ENCODE data around the gene HHIPL2. TPM values are rescaled to one million over a fixed set of nuclear protein-coding genes. Genes with fewer than 3 reads are reported as not detected.

HHIPL2 gene
- total RNA-seq, 2 experiments from 2014 or later = 0.22 to 0.77 TPM

DNA sequence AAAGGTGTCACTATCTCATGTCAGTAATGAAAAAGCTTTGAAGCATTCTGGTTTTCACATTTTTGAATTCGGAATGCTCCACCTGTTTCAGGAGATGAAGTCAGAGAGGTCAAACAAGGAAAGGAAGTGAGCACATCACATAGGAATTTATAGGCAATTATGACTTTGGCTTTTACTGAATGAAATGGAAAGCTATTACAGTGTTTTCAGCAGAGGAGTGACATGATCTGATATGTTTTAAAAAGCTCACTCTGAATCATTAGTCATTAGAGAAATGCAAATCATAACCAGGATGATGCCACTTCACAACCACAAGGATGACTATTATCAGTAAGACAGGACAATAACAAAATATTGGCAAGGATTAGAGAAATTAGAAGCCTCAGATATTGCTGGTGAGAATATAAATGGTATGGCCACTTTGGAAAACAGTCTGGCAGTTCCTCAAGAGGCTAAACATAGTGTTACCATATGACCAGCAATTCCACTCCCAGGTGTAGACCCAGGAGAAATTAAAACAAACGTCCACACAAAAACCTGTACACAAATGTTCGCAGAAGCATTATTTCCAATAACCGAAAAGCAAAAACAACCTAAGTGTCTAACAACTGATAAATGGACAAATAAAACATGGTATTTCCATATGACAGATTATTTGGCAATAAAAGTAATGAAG, 34.3 kb upstream of the HHIPL2 start:
- DNase-seq = no peak
- POLR2A ChIA-PET = no interaction called here
- CTCF ChIA-PET = no interaction called here
- Histone ChIP-seq H3K36me3 (ENCODE audit: insufficient read depth, low read length) (peaks cover 26% of the 10 kb centered on the region), H3K4me3 (ENCODE audit: low read length) (no peak overlapping the region), H3K9me3 (ENCODE audit: control insufficient read depth in 1 of 2, insufficient read depth in 1 of 2, low read length in 2 of 2) (no peaks in the 10 kb centered on the region), H3K27ac (ENCODE audit: low read depth in 1 of 2, low read length in 2 of 2) (no peak overlapping the region), H3K4me1 (ENCODE audit: insufficient read depth, low read length) (no peaks in the 10 kb centered on the region), H3K27me3 (ENCODE audit: control insufficient read depth in 1 of 2, insufficient read depth in 2 of 2, low read length in 2 of 2) (no peaks in the 10 kb centered on the region)
- Mint-ChIP-seq H3K4me3 (no peak overlapping the region), H3K9me3 (no peaks in the 10 kb centered on the region), H3K4me1 (ENCODE audit: low read depth) (peaks cover 22% of the 10 kb centered on the region), H3K36me3 (ENCODE audit: low read depth) (peaks cover 89% of the 10 kb centered on the region), H3K27me3 (no peaks in the 10 kb centered on the region), H3K27ac (no peak overlapping the region)
- no peak for ATAC-seq (ENCODE audit: poor library complexity)
- TF ChIP-seq, protein P1, sequence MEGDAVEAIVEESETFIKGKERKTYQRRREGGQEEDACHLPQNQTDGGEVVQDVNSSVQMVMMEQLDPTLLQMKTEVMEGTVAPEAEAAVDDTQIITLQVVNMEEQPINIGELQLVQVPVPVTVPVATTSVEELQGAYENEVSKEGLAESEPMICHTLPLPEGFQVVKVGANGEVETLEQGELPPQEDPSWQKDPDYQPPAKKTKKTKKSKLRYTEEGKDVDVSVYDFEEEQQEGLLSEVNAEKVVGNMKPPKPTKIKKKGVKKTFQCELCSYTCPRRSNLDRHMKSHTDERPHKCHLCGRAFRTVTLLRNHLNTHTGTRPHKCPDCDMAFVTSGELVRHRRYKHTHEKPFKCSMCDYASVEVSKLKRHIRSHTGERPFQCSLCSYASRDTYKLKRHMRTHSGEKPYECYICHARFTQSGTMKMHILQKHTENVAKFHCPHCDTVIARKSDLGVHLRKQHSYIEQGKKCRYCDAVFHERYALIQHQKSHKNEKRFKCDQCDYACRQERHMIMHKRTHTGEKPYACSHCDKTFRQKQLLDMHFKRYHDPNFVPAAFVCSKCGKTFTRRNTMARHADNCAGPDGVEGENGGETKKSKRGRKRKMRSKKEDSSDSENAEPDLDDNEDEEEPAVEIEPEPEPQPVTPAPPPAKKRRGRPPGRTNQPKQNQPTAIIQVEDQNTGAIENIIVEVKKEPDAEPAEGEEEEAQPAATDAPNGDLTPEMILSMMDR (IDR thresholded peaks at IDR 0.05) = no peak
- intact Hi-C loops (cut with DNase I, micrococcal nuclease) = no loop called here

DNA sequence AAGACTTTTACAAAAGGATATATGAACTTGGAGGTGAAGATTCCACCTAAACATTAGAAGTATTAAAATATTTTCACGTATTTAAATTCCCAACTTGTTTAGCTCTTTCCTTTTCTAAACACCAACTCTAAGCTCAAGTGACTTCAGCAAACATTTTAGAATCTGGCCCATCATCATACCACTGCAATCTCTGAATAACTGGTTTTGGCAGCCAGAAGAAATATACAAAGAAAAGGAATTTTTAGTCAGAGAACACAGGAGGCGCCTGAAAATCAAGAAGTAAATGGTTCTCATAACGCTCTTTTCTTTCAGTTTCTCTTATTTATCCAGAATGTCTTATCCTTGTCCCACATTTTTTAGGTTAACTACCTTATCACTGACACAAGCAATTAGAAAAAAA, 31.4 kb upstream of the HHIPL2 start:
- ChIA-PET CTCF (interaction anchor here (1.5 kb wide), 1 partner anchor 11 kb away, joined by 4 read pairs; no protein-coding TSS in a partner anchor), POLR2A (no interaction called here)
- H3K36me3 Mint-ChIP-seq (ENCODE audit: low read depth) = peaks cover 93% of the 10 kb centered on the region
- DNase-seq = no peak
- H3K27me3 Mint-ChIP-seq = no peaks in the 10 kb centered on the region
- no peaks in the 10 kb centered on the region for H3K4me1 Mint-ChIP-seq (ENCODE audit: low read depth)
- Histone ChIP-seq H3K27me3 (ENCODE audit: control insufficient read depth in 1 of 2, insufficient read depth in 2 of 2, low read length in 2 of 2) (no peaks in the 10 kb centered on the region), H3K36me3 (ENCODE audit: insufficient read depth, low read length) (peaks cover 30% of the 10 kb centered on the region), H3K9me3 (ENCODE audit: control insufficient read depth in 1 of 2, insufficient read depth in 1 of 2, low read length in 2 of 2) (no peaks in the 10 kb centered on the region), H3K4me3 (ENCODE audit: low read length) (no peak overlapping the region), H3K4me1 (ENCODE audit: insufficient read depth, low read length) (no peaks in the 10 kb centered on the region), H3K27ac (ENCODE audit: low read depth in 1 of 2, low read length in 2 of 2) (no peak overlapping the region)
- TF ChIP-seq, protein P1 (IDR thresholded peaks at IDR 0.05) = no peak
- no peak overlapping the region for H3K4me3 Mint-ChIP-seq
- intact Hi-C loops (cut with DNase I, micrococcal nuclease) = no loop called here
- H3K27ac Mint-ChIP-seq = no peak overlapping the region
- H3K9me3 Mint-ChIP-seq = no peaks in the 10 kb centered on the region
- no peak for ATAC-seq (ENCODE audit: poor library complexity)

- H3K4me1 Mint-ChIP-seq (ENCODE audit: low read depth) = peaks cover 26% of the 10 kb centered on the region
- H3K27ac ChIP-seq (ENCODE audit: low read depth in 1 of 2, low read length in 2 of 2) = no peak overlapping the region
- no peak overlapping the region for H3K4me3 ChIP-seq (ENCODE audit: low read length)
- H3K9me3 ChIP-seq (ENCODE audit: control insufficient read depth in 1 of 2, insufficient read depth in 1 of 2, low read length in 2 of 2) = no peaks in the 10 kb centered on the region
- H3K36me3 Mint-ChIP-seq (ENCODE audit: low read depth) = peaks cover 92% of the 10 kb centered on the region
- peaks cover 6% of the 10 kb centered on the region for H3K9me3 Mint-ChIP-seq
- TF ChIP-seq, protein P1 (IDR thresholded peaks at IDR 0.05) = no peak
- no peaks in the 10 kb centered on the region for H3K4me1 ChIP-seq (ENCODE audit: insufficient read depth, low read length)
- H3K27me3 ChIP-seq (ENCODE audit: control insufficient read depth in 1 of 2, insufficient read depth in 2 of 2, low read length in 2 of 2) = no peaks in the 10 kb centered on the region
- no peak for ATAC-seq (ENCODE audit: poor library complexity)
- H3K36me3 ChIP-seq (ENCODE audit: insufficient read depth, low read length) = peaks cover 33% of the 10 kb centered on the region
- POLR2A ChIA-PET = no interaction called here
- intact Hi-C loops (cut with DNase I, micrococcal nuclease) = no loop called here
- no peak for DNase-seq
- H3K27me3 Mint-ChIP-seq = no peaks in the 10 kb centered on the region
- no peak overlapping the region for H3K27ac Mint-ChIP-seq
- H3K4me3 Mint-ChIP-seq = no peak overlapping the region
- CTCF ChIA-PET = no interaction called here
These were observed 22.9 kb upstream of the HHIPL2 start for GRCh38 chr1:222570837-222571236.

Measured in CD4-positive, alpha-beta T cell (primary cell).